Measurements from ENCODE around the gene MAN2B1.
"Not testable (repeated sequence)": the region's sequence is repeated elsewhere in the genome, so short reads cannot be mapped to it uniquely, and the experiment has no call there.

DNA sequence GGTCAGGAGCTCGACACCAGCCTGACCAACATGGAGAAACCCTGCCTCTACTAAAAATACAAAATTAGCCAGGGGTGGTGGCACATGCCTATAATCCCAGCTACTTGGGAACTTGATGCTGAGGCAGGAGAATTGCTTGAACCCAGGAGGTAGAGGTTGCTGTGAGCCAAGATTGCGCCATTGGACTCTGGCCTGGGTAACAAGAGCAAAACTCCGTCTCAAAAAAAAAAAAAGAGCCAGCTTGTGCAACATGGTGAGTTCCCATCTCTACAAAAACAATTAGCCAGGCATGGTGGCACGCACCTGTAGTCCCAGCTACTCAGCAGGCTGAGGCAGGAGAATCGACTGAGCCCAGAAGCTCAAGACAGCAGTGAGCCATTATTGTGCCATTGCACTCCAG is 11.5 kb upstream of the MAN2B1 start:
- TF ChIP-seq POLR2A (IDR thresholded peaks at IDR 0.05) = not testable (repeated sequence)
- TF ChIP-seq, protein P1, sequence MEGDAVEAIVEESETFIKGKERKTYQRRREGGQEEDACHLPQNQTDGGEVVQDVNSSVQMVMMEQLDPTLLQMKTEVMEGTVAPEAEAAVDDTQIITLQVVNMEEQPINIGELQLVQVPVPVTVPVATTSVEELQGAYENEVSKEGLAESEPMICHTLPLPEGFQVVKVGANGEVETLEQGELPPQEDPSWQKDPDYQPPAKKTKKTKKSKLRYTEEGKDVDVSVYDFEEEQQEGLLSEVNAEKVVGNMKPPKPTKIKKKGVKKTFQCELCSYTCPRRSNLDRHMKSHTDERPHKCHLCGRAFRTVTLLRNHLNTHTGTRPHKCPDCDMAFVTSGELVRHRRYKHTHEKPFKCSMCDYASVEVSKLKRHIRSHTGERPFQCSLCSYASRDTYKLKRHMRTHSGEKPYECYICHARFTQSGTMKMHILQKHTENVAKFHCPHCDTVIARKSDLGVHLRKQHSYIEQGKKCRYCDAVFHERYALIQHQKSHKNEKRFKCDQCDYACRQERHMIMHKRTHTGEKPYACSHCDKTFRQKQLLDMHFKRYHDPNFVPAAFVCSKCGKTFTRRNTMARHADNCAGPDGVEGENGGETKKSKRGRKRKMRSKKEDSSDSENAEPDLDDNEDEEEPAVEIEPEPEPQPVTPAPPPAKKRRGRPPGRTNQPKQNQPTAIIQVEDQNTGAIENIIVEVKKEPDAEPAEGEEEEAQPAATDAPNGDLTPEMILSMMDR (IDR thresholded peaks at IDR 0.05) = not testable (repeated sequence)
